DMS153 treated with DMSO at 0.1 percent for 48 hours (cell line): ENCODE measurements around the gene CPN2.
A peak's percentile ranks its signal among the peaks of the same experiment; 100 is the strongest.

Experiments used
- DNase-seq: peaks from one replicate; lab custom pipeline; 2025; ENCODE audit not compliant: unreplicated experiment; lab: John Stamatoyannopoulos, UW

Gene CPN2

GRCh38 chr3:194315088-194315964, 35.8 kb downstream of the CPN2 start:
- peak; percentile 63 for DNase-seq

GRCh38 chr3:194314388-194315068, 36.6 kb downstream of the CPN2 start:
- DNase-seq: no peak

- no peak for DNase-seq
These were observed 37.4 kb downstream of the CPN2 start for GRCh38 chr3:194313560-194314387.

GRCh38 chr3:194312743-194313281, 38.3 kb downstream of the CPN2 start:
- DNase-seq: peak; percentile 26

- DNase-seq: no peak
These were observed 38.9 kb downstream of the CPN2 start for GRCh38 chr3:194312186-194312742.

GRCh38 chr3:194311000-194311399, 40.1 kb downstream of the CPN2 start:
- DNase-seq: no peak

GRCh38 chr3:194310060-194310835, 40.9 kb downstream of the CPN2 start:
- DNase-seq: no peak

GRCh38 chr3:194308601-194309449, 42.3 kb downstream of the CPN2 start:
- no peak for DNase-seq

- no peak for DNase-seq
These were observed 43.3 kb downstream of the CPN2 start for GRCh38 chr3:194307849-194308248.

- DNase-seq: no peak
These were observed 44.1 kb downstream of the CPN2 start for GRCh38 chr3:194306771-194307640.

GRCh38 chr3:194306109-194306686, 44.9 kb downstream of the CPN2 start:
- no peak for DNase-seq

GRCh38 chr3:194305356-194306108, 45.6 kb downstream of the CPN2 start:
- DNase-seq: no peak

- no peak for DNase-seq
These were observed 46.8 kb downstream of the CPN2 start for GRCh38 chr3:194304186-194304917.

GRCh38 chr3:194303749-194304148, 47.4 kb downstream of the CPN2 start:
- no peak for DNase-seq

GRCh38 chr3:194301730-194302129, 49.4 kb downstream of the CPN2 start:
- no peak for DNase-seq

- DNase-seq: no peak
These were observed 50.2 kb downstream of the CPN2 start for GRCh38 chr3:194300936-194301335.

GRCh38 chr3:194300382-194300758, 50.8 kb downstream of the CPN2 start:
- no peak for DNase-seq
